OCI-M2 (cell line): Measurements from ENCODE around the gene DKKL1.
"Not testable (repeated sequence)": the region's sequence is repeated elsewhere in the genome, so short reads cannot be mapped to it uniquely, and the experiment has no call there.

ENCODE experiments used
- DNase-seq: peaks from one replicate; lab custom pipeline; 2025; ENCODE audit not compliant: unreplicated experiment; lab: John Stamatoyannopoulos, UW

DKKL1 gene

GRCh38 chr19:49363268-49364082, at the start of gene DKKL1:
Gene DKKL1 (plus strand): TSS chr19:49363877. CDS start chr19:49363999, 122 bp downstream.
- peak; percentile 87 for DNase-seq

DNA sequence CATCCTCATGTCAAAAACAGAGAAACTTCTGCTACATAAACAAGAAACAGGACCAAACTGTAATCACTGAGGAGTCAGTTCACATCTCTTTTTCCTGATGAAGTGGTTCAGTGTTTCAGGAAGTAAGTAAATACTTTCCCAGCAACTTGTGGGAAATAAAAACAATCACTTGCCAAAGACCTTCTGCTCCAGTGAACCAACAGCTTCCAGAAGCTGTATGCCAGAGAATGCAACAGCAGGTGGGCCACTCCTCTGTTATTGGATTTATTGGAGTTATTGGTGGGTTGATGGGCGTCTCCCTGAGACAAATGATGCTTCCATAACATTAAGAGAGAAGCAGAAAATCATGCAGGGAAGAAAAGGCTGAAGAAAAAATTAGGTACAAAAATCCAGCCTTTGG, 48.6 kb upstream of the DKKL1 start:
- DNase-seq = no peak

DNA sequence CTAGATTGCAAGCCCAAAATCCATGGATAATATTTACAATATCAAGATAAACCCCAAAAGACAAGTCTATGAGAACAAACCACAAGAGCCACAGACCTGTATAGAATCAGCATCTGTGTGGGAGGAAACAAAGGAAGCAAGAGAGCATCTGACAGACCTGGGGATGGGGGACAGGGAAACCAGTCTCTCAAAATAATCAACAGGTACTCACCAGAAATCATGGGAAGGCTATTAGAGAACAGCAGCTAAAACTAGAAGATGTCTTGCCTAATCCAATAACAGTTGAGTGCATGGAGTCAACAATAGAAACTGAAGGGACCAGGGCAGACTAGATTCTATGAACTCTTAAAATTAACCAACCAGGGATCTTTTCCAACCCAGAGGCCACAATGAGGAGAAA, 47.4 kb upstream of the DKKL1 start:
- DNase-seq = no peak

- no peak for DNase-seq
These were observed 45.4 kb upstream of the DKKL1 start for GRCh38 chr19:49318296-49318695.

- no peak for DNase-seq
These were observed 38.7 kb upstream of the DKKL1 start, which contains the start of gene SLC6A16 for GRCh38 chr19:49324801-49325576. Gene SLC6A16 (minus strand): TSS chr19:49325191. CDS start chr19:49311347, 13,844 bp downstream.

- DNase-seq = not testable (repeated sequence)
These were observed 37.9 kb upstream of the DKKL1 start for GRCh38 chr19:49325756-49326155.

DNA sequence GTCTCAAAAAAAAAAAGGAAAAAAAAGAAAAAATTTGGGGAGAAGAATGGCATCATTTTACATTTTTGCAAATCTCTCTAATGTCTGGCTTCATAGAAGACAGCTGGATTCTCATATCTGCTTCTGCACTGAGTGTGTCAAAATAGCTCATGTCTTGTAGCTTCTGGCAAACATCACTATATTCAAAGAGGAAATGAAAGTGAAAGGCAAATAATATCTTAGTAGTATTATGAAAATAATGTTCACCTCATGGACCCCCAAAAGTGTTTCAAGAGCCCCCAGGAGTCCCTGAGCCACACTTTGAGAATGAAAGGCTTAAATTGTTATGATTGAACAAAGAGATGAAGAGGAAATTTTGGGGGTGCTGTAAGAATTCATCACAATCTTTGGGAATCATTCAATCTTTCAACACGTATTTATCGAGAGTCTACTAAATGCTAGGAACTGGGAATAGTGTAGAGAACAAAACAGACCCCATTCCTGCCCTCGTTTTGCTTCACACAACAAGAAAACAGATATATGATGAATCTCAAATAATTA, 37.4 kb upstream of the DKKL1 start:
- no peak for DNase-seq

GRCh38 chr19:49327878-49328544, 35.7 kb upstream of the DKKL1 start:
- no peak for DNase-seq

DNA sequence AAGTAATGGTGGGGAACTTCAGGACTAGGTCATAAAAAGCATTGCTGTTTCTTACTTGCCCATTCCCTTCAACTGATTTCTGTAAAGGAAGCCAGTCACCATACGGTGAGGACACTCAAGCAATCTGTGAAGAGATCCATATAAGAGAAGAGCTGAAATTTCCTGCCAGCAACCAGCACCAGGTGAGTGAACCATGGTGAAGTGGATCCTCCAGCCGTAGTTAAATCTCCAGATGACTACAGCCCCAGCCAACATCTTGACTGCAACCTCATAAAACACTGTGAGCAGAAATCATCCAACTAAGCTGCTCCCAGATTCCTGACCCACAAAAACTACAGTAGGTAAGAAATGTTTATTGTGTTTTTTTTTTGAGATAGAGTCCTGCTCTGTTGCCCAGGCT, 34.9 kb upstream of the DKKL1 start:
- no peak for DNase-seq

DNA sequence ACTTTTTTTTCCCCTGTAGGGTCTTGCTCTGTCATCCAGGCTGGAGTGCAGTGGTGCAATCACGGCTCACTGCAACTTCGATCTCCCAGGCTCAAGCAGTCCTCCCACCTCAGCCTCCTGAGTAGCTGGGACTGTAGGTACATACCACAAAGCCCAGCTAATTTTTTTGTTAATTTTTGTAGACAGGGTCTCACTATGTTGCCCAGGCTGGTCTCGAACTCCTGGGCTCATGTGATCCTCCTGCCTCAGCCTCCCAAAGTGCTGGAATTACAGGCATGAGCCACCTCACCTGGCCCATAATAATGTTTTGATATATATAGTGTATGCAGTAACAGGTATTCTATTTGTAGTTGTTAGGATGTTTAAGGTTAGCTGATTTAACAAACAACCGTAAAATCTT, 32.5 kb upstream of the DKKL1 start:
- DNase-seq = not testable (repeated sequence)

- DNase-seq = no peak
These were observed 32.0 kb upstream of the DKKL1 start for GRCh38 chr19:49331616-49332055.

GRCh38 chr19:49332691-49333417, 30.8 kb upstream of the DKKL1 start:
- DNase-seq = not testable (repeated sequence)

GRCh38 chr19:49333418-49333805, 30.3 kb upstream of the DKKL1 start:
- DNase-seq = no peak

DNA sequence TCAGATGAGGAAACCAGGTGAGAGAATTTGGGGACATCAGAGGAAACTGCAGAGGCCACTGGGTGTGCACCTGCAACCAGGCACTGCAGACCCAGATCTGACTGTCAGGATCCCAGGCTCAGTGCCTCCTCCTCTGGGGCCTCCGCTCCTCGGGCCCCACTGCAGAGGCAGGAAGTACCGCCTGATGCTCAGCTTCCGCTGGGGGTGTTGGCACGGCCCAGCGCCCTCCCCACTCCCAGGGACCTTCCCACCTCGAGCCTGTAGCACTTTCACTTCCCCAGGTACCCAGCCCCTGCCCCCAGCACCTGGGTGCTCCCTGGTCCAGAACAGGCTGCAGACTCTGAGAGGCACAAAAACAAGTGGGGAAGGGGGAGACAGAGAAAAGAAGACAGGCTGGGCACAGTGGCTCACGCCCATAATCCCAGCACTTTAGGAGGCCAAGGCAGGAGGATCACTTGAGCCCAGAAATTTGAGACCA, 29.8 kb upstream of the DKKL1 start:
- no peak for DNase-seq

GRCh38 chr19:49335071-49335783, 28.4 kb upstream of the DKKL1 start, which contains the start of gene CD37:
Gene CD37 (plus strand): TSS chr19:49335406. CDS start chr19:49335541, 135 bp downstream.
- DNase-seq = no peak

DNA sequence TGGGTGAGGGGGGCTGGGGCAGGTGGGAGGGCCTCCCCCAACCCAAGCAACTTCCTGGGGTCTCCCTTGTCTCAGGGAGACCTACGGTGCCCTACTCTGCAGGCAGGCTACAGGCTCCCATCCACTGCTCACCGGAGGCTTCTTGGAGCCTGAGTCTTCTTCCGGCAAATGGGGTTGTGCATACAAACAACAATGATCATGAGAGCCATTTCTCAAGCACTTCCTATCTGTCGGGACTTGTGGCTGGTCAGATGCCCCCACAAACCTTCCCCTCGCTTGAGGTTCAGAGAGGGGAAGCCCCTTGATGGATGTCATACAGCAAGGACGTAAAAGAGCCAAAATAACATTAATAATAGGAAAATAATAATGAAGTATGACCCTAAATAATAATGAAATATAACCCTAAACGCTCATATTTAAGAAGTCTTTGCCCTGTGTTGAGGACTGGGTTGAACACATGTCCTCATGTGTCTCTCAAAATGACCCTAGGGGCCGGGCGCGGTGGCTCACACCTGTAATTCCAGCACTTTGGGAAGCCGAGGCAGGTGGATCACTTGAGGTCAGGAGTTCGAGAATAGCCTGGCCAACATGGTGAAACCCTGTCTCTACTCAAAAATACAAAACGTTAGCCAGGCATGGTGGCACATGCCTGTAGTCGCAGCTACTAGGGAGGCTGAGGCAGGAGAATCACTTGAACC, 27.7 kb upstream of the DKKL1 start:
- DNase-seq = no peak

DNA sequence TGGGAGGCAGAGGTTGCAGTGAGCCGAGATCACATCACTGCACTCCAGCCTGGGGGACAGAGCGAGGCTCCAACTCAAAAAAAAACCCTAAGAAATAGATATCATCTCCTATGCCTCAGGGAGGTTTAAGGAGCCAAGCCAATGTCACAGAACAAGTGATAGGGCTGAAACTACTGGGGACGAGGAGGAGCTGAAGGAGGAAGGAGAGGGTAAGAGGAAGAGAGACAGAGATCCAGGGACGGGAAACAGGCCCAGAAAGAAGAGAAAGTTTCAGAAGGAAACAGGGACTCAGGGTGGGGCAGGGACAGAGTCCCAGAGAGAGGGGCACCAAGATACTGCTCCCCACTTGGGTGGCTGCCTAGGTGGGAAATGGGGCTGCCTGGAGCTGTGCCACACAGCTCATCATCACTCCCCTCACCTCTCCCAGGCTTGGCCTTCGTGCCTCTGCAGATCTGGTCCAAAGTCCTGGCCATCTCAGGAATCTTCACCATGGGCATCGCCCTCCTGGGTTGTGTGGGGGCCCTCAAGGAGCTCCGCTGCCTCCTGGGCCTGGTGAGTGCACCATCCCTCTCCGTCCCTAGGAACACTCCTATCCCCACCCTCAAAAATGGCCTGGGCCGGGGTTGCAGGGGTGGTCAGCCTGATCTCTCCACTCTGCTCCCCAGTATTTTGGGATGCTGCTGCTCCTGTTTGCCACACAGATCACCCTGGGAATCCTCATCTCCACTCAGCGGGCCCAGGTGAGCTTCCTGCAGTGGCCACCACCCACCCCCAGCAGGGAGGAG, 27.0 kb upstream of the DKKL1 start:
- no peak for DNase-seq

GRCh38 chr19:49337267-49338022, 26.2 kb upstream of the DKKL1 start:
- no peak for DNase-seq
